ENCODE measurements around the gene ABHD16B.

The ABHD16B gene

DNA sequence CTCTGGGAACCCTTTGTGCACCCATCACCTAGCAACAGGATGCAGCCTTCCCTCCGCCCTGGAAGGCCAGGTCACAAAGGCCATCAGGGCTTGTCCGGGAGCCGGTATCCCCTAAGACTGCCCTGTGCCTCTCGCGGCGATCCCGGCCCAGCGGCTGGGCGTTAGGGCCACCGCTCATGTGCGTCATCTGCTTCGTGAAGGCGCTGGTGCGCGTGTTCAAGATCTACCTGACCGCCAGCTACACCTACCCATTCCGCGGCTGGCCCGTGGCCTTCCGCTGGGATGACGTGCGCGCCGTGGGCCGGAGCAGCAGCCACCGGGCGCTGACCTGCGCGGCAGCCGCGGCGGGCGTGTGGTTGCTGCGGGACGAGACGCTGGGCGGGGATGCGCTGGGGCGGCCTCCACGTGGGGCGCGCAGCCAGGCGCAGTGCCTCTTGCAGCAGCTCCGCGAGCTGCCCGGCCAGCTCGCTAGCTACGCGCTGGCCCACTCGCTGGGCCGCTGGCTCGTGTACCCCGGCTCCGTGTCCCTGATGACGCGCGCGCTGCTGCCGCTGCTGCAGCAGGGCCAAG is at the start of gene ABHD16B:
TSS of gene ABHD16B (plus strand) at position 134 of the 570 bp plus-strand sequence. CDS start at position 177, 43 bp downstream.
- no peak for DNase-seq (ENCODE audit: low spot score)

DNA sequence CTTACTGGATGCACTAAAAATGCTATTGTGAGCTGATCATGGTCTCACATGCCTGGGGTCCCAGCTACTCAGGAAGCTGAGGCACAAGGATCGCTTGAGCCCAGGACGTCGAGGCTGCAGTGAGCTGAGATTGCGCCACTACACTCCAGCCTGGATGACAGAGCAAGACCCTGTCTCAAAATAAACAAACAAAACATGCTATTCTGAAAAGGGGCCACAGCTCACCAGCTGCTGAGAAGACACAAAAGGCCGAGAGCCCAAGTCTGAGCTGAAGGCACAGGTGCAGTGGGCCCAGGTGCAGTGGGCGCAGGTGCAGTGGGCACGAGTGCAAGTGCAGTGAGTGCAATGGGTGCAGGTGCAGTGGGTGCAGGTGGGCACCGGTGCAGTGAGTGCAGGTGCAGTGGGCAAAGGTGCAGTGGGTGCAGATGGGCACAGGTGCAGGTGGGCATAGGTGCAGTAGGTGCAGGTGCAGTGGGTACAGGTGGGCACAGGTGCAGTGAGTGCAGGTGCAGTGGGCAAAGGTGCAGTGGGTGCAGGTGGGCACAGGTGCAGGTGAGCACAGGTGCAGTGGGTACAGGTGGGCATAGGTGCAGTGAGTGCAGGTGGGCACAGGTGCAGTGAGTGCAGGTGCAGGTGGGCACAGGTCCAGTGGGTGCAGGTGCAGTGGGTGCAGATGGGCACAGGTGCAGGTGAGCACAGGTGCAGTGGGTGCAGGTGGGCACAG is 46.2 kb upstream of the ABHD16B start:
- DNase-seq (ENCODE audit: low spot score), result no peak

GRCh38 chr20:63815615-63816253 is 45.6 kb upstream of the ABHD16B start:
- DNase-seq (ENCODE audit: low spot score), result no peak

- peak; percentile 38 for DNase-seq (ENCODE audit: low spot score)
Observed at GRCh38 chr20:63819224-63819921, 41.9 kb upstream of the ABHD16B start.

DNA sequence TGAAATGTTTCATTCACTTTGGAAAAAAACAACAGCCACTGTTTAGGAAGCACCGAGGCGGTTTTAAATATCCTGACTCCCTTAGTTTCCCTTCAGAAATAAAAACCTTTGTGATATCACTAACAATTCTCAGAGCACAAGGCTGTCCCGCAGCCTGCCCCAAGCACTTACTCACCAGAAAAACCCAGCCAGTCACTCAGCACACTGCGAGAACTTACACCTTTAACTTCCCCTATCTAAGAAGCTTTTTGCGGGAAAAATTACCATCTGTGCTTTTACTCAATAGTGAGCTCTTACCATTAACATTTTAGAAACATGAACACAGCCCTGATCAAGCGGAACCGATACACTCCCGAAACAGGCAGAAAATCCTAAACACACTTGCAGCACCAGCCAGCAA is 39.5 kb upstream of the ABHD16B start:
- DNase-seq (ENCODE audit: low spot score), result no peak

GRCh38 chr20:63822276-63822696 is 39.0 kb upstream of the ABHD16B start:
- no peak for DNase-seq (ENCODE audit: low spot score)

- DNase-seq (ENCODE audit: low spot score), result no peak
Observed at GRCh38 chr20:63823691-63824311, 37.5 kb upstream of the ABHD16B start.

GRCh38 chr20:63825331-63826118 is 35.8 kb upstream of the ABHD16B start:
- DNase-seq (ENCODE audit: low spot score), result no peak

GRCh38 chr20:63826753-63827152 is 34.5 kb upstream of the ABHD16B start:
- no peak for DNase-seq (ENCODE audit: low spot score)

GRCh38 chr20:63828124-63828523 is 33.2 kb upstream of the ABHD16B start:
- DNase-seq (ENCODE audit: low spot score), result no peak

GRCh38 chr20:63828545-63828944 is 32.8 kb upstream of the ABHD16B start:
- no peak for DNase-seq (ENCODE audit: low spot score)

DNA sequence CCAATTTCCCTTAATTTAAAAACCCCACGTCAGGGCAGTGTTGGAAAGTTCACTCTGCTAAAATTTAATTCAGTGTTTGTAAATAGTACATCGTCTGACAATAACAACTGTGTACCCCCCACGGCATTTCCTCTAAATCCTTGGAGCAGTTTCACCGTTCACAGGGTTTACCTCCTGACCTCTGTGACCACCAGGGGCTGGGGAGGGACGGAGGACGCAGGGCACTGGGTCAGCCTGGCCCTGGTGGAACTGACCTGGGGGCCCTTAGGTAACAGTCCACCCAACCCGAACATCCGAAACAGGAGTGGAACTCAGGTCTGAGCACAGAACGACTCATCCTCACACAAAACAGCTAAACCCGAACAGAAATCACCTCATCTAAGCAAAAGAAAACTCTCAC is 32.3 kb upstream of the ABHD16B start:
- no peak for DNase-seq (ENCODE audit: low spot score)

- DNase-seq (ENCODE audit: low spot score), result no peak
Observed at GRCh38 chr20:63829603-63829944, 31.7 kb upstream of the ABHD16B start.

DNA sequence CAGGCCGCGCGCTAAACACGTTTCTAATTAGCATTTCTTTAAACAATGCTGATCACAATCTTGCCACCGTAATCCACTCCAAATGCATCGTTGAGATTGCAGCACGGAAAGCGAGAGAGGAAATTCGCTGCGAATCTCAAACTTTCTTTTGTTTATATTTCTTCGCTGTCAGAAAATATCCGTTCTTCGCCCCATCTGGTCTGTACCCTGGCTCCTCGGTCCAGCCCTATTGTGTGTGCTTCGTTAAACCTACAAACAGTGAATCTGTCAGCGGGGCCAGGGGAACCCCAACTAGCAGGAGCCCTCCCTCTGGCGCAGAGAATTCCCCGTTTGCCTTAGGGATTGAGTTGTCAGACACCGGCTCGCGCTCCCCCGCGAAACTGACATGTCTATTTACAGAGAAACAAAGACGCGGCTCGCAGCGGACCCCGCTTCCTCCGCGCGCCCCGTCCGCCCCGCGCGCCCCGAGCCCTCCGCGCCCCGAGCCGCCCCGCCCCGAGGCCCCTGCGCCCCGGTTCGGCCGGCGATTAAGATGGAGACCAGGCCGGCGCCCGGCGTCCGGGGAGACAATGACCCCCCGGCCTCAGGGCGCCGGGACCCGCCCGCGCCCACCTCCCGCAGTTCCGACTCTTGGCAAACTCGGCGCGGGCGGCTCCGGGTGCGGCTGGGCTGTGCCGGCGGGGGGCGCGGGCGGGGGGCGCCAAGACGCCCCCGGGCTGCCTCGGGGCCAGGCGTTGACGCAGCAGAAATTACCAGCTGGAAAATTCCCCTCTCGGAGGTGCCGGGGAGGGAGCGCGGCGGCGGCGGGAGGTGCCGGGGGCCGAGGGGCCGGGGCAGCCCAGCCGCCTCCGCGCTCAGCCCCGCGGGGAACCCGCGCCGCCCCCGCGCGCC is 31.1 kb upstream of the ABHD16B start:
- no peak for DNase-seq (ENCODE audit: low spot score)

DNA sequence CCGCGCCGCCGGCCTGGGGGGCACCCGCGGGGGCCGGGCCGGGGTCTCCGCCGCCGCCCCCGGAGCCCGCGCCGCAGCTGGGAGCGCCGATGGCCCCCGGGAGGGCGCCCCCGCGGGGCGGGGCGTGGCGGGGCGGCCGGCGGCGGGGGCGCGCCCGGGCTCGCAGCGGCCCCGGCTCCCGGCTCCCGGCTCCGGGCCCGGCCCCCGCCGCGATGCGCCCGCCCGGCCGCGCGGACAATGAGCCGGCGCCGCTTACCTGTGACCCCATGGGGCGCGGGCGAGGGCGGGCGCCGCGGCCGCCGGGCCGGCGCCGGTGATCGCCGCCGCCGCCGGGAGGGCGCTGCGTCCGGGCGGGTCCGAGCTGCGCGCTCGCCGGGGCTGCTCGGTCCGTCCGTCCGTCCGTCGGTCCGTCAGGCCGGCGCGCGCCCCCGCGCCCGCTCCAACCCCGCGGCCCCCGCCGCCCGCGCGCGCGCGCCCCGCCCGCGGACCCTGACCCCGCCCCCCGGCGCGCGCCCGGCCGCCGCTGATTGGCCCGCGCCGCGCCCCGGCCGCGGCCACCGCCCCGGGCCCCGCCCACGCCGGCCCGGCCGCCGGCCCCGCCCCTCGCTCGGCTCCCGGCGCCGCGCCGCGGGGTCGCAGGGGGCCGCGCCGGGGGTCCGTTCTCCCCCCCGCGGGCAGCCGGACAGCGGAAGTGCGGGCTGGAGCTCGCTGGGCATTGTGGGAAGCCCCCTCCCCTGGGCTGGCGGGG is 30.3 kb upstream of the ABHD16B start, which contains the start of gene ZBTB46:
TSS of gene ZBTB46 (minus strand) at position 424 of the 748 bp plus-strand sequence. CDS start 40,507 bp downstream, outside the sequence.
- DNase-seq (ENCODE audit: low spot score), result peak; percentile 83

DNA sequence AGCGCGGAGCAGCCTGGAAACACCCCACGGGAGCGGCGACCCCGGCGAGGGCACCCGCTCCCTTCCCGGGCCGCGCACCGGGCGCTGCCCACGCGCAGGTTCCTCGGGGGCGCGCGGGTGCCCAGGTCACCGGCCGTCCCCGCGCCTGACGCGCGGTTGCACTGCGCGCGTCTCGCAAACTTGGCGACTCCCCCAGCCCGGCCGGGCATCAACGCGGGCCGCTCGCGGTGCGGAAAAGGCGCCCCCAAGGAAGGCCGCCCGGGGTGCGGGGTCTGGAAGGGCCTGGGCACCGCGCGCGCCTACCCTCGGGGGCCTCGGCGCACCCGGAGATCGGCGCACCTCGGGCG is 29.7 kb upstream of the ABHD16B start:
- no peak for DNase-seq (ENCODE audit: low spot score)

GRCh38 chr20:63831993-63832686 is 29.2 kb upstream of the ABHD16B start:
- no peak for DNase-seq (ENCODE audit: low spot score)

- DNase-seq (ENCODE audit: low spot score), result no peak
Observed at GRCh38 chr20:63833776-63834490, 27.4 kb upstream of the ABHD16B start.

DNA sequence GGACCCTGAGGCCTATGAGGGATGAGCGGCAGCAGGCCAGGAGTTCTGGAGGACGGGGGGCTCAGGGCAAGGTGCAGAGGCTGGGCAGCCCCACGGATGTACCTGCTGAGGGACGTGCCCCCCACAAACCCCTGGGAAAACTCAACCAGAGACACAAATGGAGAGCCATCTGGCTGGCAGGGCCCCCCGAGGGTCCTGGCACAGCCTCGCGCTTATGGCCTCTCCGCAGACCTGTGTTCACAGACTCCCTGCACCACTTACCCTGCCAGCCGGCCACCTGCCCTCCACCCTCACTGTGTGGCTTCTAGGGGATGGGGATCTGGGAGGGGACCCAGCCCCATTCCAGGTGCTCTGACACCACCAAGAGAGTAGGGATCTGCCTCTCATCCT is 26.8 kb upstream of the ABHD16B start:
- DNase-seq (ENCODE audit: low spot score), result no peak

Measured in COLO829 (cell line).